Fibroblast of skin of left quadriceps (primary cell): ENCODE results near the gene SCGB1A1.

Source experiments
- DNase-seq, 2 experiments: peaks; one replicate each; pipeline ENCODE4 v3.0.0-alpha.2; 2013; ENCODE audit warnings: low read depth in 2 of 2

The SCGB1A1 gene

GRCh38 chr11:62398011-62398994 is 20.5 kb upstream of the SCGB1A1 start:
- DNase-seq = peak in 1 of 2 experiments; percentile 9

- DNase-seq = no peak
Measured at GRCh38 chr11:62399172-62399877, 19.5 kb upstream of the SCGB1A1 start.

- DNase-seq = no peak
Measured at GRCh38 chr11:62399878-62400266, 19.0 kb upstream of the SCGB1A1 start.

GRCh38 chr11:62400281-62400680 is 18.6 kb upstream of the SCGB1A1 start:
- DNase-seq = no peak

GRCh38 chr11:62400760-62401159 is 18.1 kb upstream of the SCGB1A1 start:
- DNase-seq = peak; percentile 63 to 70

GRCh38 chr11:62401356-62401755 is 17.5 kb upstream of the SCGB1A1 start:
- no peak for DNase-seq

- no peak for DNase-seq
Measured at GRCh38 chr11:62401811-62402210, 17.0 kb upstream of the SCGB1A1 start.

GRCh38 chr11:62402226-62402959 is 16.4 kb upstream of the SCGB1A1 start:
- no peak for DNase-seq

GRCh38 chr11:62402960-62403730 is 15.7 kb upstream of the SCGB1A1 start:
- DNase-seq = no peak

GRCh38 chr11:62404435-62404834 is 14.4 kb upstream of the SCGB1A1 start:
- no peak for DNase-seq

- DNase-seq = no peak
Measured at GRCh38 chr11:62404901-62405300, 13.9 kb upstream of the SCGB1A1 start.

GRCh38 chr11:62406034-62406433 is 12.8 kb upstream of the SCGB1A1 start:
- no peak for DNase-seq

GRCh38 chr11:62409831-62410230 is 9.0 kb upstream of the SCGB1A1 start:
- DNase-seq = no peak

GRCh38 chr11:62410972-62411371 is 7.9 kb upstream of the SCGB1A1 start:
- DNase-seq = no peak

GRCh38 chr11:62411524-62411923 is 7.3 kb upstream of the SCGB1A1 start:
- DNase-seq = no peak

GRCh38 chr11:62413060-62413696 is 5.7 kb upstream of the SCGB1A1 start:
- no peak for DNase-seq

- DNase-seq = no peak
Measured at GRCh38 chr11:62416596-62416995, 2.2 kb upstream of the SCGB1A1 start.

- no peak for DNase-seq
Measured at GRCh38 chr11:62418136-62418535, 697 bp upstream of the SCGB1A1 start.

GRCh38 chr11:62419314-62419929 is 589 bp downstream of the SCGB1A1 start:
- DNase-seq = no peak

GRCh38 chr11:62419943-62420342 is 1.1 kb downstream of the SCGB1A1 start:
- DNase-seq = no peak
